22Rv1 (cell line): ENCODE results near the gene DDHD1.

ENCODE experiments used
- CTCF ChIP-seq: fragments of 450-650 bp; IDR thresholded peaks from 2 replicates; pipeline ENCODE4 v1.5.1; 2017; ENCODE audit warnings: mild to moderate bottlenecking
- ZFX ChIP-seq: fragments of 450-650 bp; IDR thresholded peaks from 2 replicates; pipeline ENCODE4 v1.6.1; 2017; ENCODE audit warnings: antibody characterized with exemption, borderline replicate concordance

- TF ChIP-seq CTCF (no peak), ZFX (no peak)
Observed at GRCh38 chr14:53006931-53007562, 146.1 kb downstream of the DDHD1 start.
